KMS-11 (cell line): ENCODE measurements around the gene FSTL1.

Experiments used
- H2AFZ ChIP-seq: fragments of 200-600 bp; sonication (generic); 2 replicates; pipeline ENCODE4 v1.6.1; 2016; ENCODE audit warnings: antibody characterized with exemption, mixed run types, low read depth
- H3K27ac ChIP-seq: fragments of 200-600 bp; sonication (generic); 2 replicates; pipeline ENCODE4 v1.6.1; 2016; ENCODE audit warnings: mild to moderate bottlenecking, mixed run types
- H3K27me3 ChIP-seq: fragments of 200-600 bp; sonication (generic); 2 replicates; pipeline ENCODE4 v1.6.1; 2017; ENCODE audit warnings: mild to moderate bottlenecking, low read depth, mixed run types, moderate library complexity; ENCODE audit not compliant: insufficient read depth
- H3K36me3 ChIP-seq: fragments of 200-600 bp; sonication (generic); 2 replicates; pipeline ENCODE4 v1.6.1; 2017; ENCODE audit warnings: mild to moderate bottlenecking, mixed run types; ENCODE audit not compliant: insufficient read depth
- H3K4me1 ChIP-seq: fragments of 200-600 bp; sonication (generic); 2 replicates; pipeline ENCODE4 v1.6.1; 2016; ENCODE audit warnings: mild to moderate bottlenecking, low read depth, mixed run types; ENCODE audit not compliant: poor library complexity, severe bottlenecking
- H3K4me2 ChIP-seq: fragments of 200-600 bp; sonication (generic); 2 replicates; pipeline ENCODE4 v1.7.0; 2016; ENCODE audit warnings: mild to moderate bottlenecking, mixed run types
- H3K4me3 ChIP-seq: fragments of 200-600 bp; sonication (generic); IDR thresholded peaks from 2 replicates; pipeline ENCODE4 v1.6.1; 2017; ENCODE audit warnings: low read depth, low read length, mixed read lengths; ENCODE audit not compliant: insufficient read depth
- H3K79me2 ChIP-seq: fragments of 200-600 bp; sonication (generic); 2 replicates; pipeline ENCODE4 v1.6.1; 2016; ENCODE audit warnings: low read depth, mixed run types; ENCODE audit not compliant: insufficient read depth
- H3K9ac ChIP-seq: fragments of 200-600 bp; sonication (generic); 2 replicates; pipeline ENCODE4 v1.6.1; 2016; ENCODE audit warnings: mild to moderate bottlenecking, mixed run types
- H4K20me1 ChIP-seq: fragments of 200-600 bp; sonication (generic); 2 replicates; pipeline ENCODE4 v1.6.1; 2016; ENCODE audit warnings: mild to moderate bottlenecking, mixed run types; ENCODE audit not compliant: insufficient read depth
- CTCF ChIP-seq: fragments of 200-600 bp; sonication (generic); conservative IDR thresholded peaks from 2 replicates; pipeline ENCODE4 v1.6.1; 2017; ENCODE audit warnings: low read depth, mild to moderate bottlenecking, antibody characterized with exemption, low read length, moderate library complexity, mixed read lengths

The FSTL1 gene

GRCh38 chr3:120488296-120488695, 37.5 kb upstream of the FSTL1 start:
- Histone ChIP-seq H4K20me1 (no peaks in the 10 kb centered on the region), H3K79me2 (no peaks in the 10 kb centered on the region), H3K4me3 (no peak overlapping the region), H3K27me3 (no peaks in the 10 kb centered on the region), H3K4me1 (no peaks in the 10 kb centered on the region), H3K4me2 (no peak overlapping the region), H3K9ac (no peak overlapping the region), H3K36me3 (no peaks in the 10 kb centered on the region), H3K27ac (no peak overlapping the region), H2AFZ (no peak overlapping the region)
- TF ChIP-seq CTCF = no peak

GRCh38 chr3:120487191-120487650, 36.4 kb upstream of the FSTL1 start:
- no peaks in the 10 kb centered on the region for H3K27me3 ChIP-seq
- H2AFZ ChIP-seq = no peak overlapping the region
- H3K36me3 ChIP-seq = no peaks in the 10 kb centered on the region
- H3K4me1 ChIP-seq = no peaks in the 10 kb centered on the region
- no peak overlapping the region for H3K27ac ChIP-seq
- H3K4me3 ChIP-seq = no peak overlapping the region
- no peak for TF ChIP-seq CTCF
- H3K79me2 ChIP-seq = no peaks in the 10 kb centered on the region
- no peaks in the 10 kb centered on the region for H4K20me1 ChIP-seq
- H3K9ac ChIP-seq = no peak overlapping the region
- H3K4me2 ChIP-seq = no peak overlapping the region

- Histone ChIP-seq H3K79me2 (no peaks in the 10 kb centered on the region), H3K4me1 (no peaks in the 10 kb centered on the region), H3K27ac (no peak overlapping the region), H3K36me3 (no peaks in the 10 kb centered on the region), H4K20me1 (no peaks in the 10 kb centered on the region), H3K27me3 (no peaks in the 10 kb centered on the region), H3K4me2 (no peak overlapping the region), H3K9ac (no peak overlapping the region), H2AFZ (no peak overlapping the region), H3K4me3 (no peak overlapping the region)
- no peak for TF ChIP-seq CTCF
Measured at GRCh38 chr3:120481081-120481480, 30.3 kb upstream of the FSTL1 start.

GRCh38 chr3:120477781-120478180, 27.0 kb upstream of the FSTL1 start:
- no peak overlapping the region for H2AFZ ChIP-seq
- H3K27ac ChIP-seq = no peak overlapping the region

More at GRCh38 chr3:120477781-120478180, 27.0 kb upstream of the FSTL1 start:
- Histone ChIP-seq H3K79me2 (no peaks in the 10 kb centered on the region), H3K36me3 (no peaks in the 10 kb centered on the region), H3K4me1 (no peaks in the 10 kb centered on the region), H3K4me3 (no peak overlapping the region), H3K4me2 (no peak overlapping the region), H4K20me1 (no peaks in the 10 kb centered on the region), H3K9ac (no peak overlapping the region), H3K27me3 (no peaks in the 10 kb centered on the region)
- TF ChIP-seq CTCF = no peak
